HepG2 (cell line): Measurements from ENCODE around the gene HMGCS2.

Experiments used
- BRCA1 ChIP-seq: sonication (generic); formaldehyde crosslinking; IDR thresholded peaks from 2 replicates; pipeline ENCODE4 v1.4.0; 2020; ENCODE audit warnings: missing genetic modification reagents
- CTCF ChIP-seq: sonication (generic); formaldehyde crosslinking; IDR thresholded peaks from 2 replicates; pipeline ENCODE4 v1.5.0; 2020; ENCODE audit warnings: mild to moderate bottlenecking, missing genetic modification reagents, moderate library complexity
- ELF1 ChIP-seq: sonication (generic); formaldehyde crosslinking; IDR thresholded peaks from 2 replicates; pipeline ENCODE4 v1.4.0; 2020; ENCODE audit warnings: missing genetic modification reagents
- EP300 ChIP-seq, 3 experiments: sonication (generic) in 1 of 3; formaldehyde crosslinking in 1 of 3; IDR thresholded peaks; 2 replicates each; pipeline versions ENCODE4 v1.5.1 to v1.6.1; 2011 to 2020; ENCODE audit warnings: low read depth in 2 of 3, low read length in 2 of 3, borderline replicate concordance in 1 of 3, improper control_type of control experiment in 1 of 3, mild to moderate bottlenecking in 1 of 3, missing genetic modification reagents in 1 of 3, moderate library complexity in 1 of 3
- FIP1L1 ChIP-seq: fragments of 200-400 bp; formaldehyde crosslinking; IDR thresholded peaks from 2 replicates; pipeline ENCODE4 v1.6.1; 2018; ENCODE audit warnings: low read depth, mild to moderate bottlenecking, low read length, moderate library complexity, borderline replicate concordance; ENCODE audit not compliant: insufficient read depth
- MED13 ChIP-seq: sonication (generic); formaldehyde crosslinking; IDR thresholded peaks from 2 replicates; pipeline ENCODE4 v1.5.0; 2020; ENCODE audit warnings: missing genetic modification reagents
- MTA1 ChIP-seq: sonication (generic); formaldehyde crosslinking; IDR thresholded peaks from 2 replicates; pipeline ENCODE4 v1.4.0; 2020; ENCODE audit warnings: missing genetic modification reagents, mild to moderate bottlenecking, borderline replicate concordance
- MXD3 ChIP-seq: IDR thresholded peaks from 2 replicates; pipeline ENCODE4 v1.6.1; 2016; ENCODE audit warnings: mild to moderate bottlenecking, missing biosample characterization, missing genetic modification reagents
- SP2 ChIP-seq: sonication (generic); formaldehyde crosslinking; IDR thresholded peaks from 2 replicates; pipeline ENCODE4 v1.5.1; 2020; ENCODE audit warnings: mild to moderate bottlenecking, missing genetic modification reagents
- SP5 ChIP-seq: IDR thresholded peaks from 2 replicates; pipeline ENCODE4 v1.6.1; 2016; ENCODE audit warnings: low read depth, borderline replicate concordance
- ZNF121 ChIP-seq: sonication (generic); formaldehyde crosslinking; IDR thresholded peaks from 2 replicates; pipeline ENCODE4 v1.5.0; 2020; ENCODE audit warnings: mild to moderate bottlenecking, missing genetic modification reagents
- ZNF337 ChIP-seq: sonication (generic); formaldehyde crosslinking; IDR thresholded peaks from 2 replicates; pipeline ENCODE4 v1.5.1; 2020; ENCODE audit warnings: missing genetic modification reagents, low read depth, mild to moderate bottlenecking, borderline replicate concordance

- no peak for TF ChIP-seq EP300 (IDR thresholded peaks at IDR 0.05; ENCODE audit: low read depth in 2 of 2, low read length in 2 of 2)
- TF ChIP-seq EP300 (CRISPR knock-in tag; IDR thresholded peaks at IDR 0.05; ENCODE audit: borderline replicate concordance): no peak
- no peak for TF ChIP-seq ZNF337 (CRISPR knock-in tag)
- TF ChIP-seq MTA1: no peak
- no peak for TF ChIP-seq ELF1 (CRISPR knock-in tag)
- TF ChIP-seq SP5 (CRISPR knock-in tag): no peak
- TF ChIP-seq MXD3: no peak
- no peak for TF ChIP-seq BRCA1
- TF ChIP-seq ZNF121: no peak
- TF ChIP-seq FIP1L1: no peak
- TF ChIP-seq CTCF: no peak
- no peak for TF ChIP-seq SP2
- no peak for TF ChIP-seq MED13 (CRISPR knock-in tag)
Observed at GRCh38 chr1:119808491-119808890, 39.8 kb upstream of the HMGCS2 start.
